MG63 (cell line): ENCODE data around the gene SGK1. TPM values are rescaled to one million over a fixed set of nuclear protein-coding genes. Genes with fewer than 3 reads are reported as not detected.

Source experiments
- DNase-seq: peaks from one replicate; pipeline ENCODE4 v3.0.0-alpha.2; 2020
- H3K27me3 ChIP-seq: fragments of 250-450 bp; sonication (Bioruptor Pico); 2 replicates; pipeline ENCODE4 v1.5.1; 2020; ENCODE audit warnings: mild to moderate bottlenecking, moderate library complexity
- H3K36me3 ChIP-seq: fragments of 250-450 bp; sonication (Bioruptor Pico); 2 replicates; pipeline ENCODE4 v1.5.1; 2020; ENCODE audit warnings: mild to moderate bottlenecking, moderate library complexity
- H3K4me3 ChIP-seq: fragments of 250-450 bp; sonication (Bioruptor Pico); 2 replicates; pipeline ENCODE4 v1.5.1; 2020; ENCODE audit warnings: mild to moderate bottlenecking, moderate library complexity
- H3K9me3 ChIP-seq: fragments of 250-450 bp; sonication (Bioruptor Pico); 2 replicates; pipeline ENCODE4 v1.5.1; 2020; ENCODE audit warnings: mild to moderate bottlenecking, moderate library complexity
- total RNA-seq: library from RNA; depleted of rRNA; stranded (reverse); fragments of >200 nt; shearing (Covaris generic); gene quantifications from 2 replicates; pipeline ENCODE4 v1.2.3, GENCODE V29; 2014; ENCODE audit warnings: low replicate concordance

The SGK1 gene
- total RNA-seq, 1 experiment from 2014 or later = 80.0 TPM

GRCh38 chr6:134165561-134166201 is 152.2 kb downstream of the SGK1 start:
- H3K36me3 ChIP-seq = peaks cover 19% of the 10 kb centered on the region
- H3K27me3 ChIP-seq = no peaks in the 10 kb centered on the region
- no peak overlapping the region for H3K4me3 ChIP-seq
- H3K9me3 ChIP-seq = no peaks in the 10 kb centered on the region
- no peak for DNase-seq

- Histone ChIP-seq H3K9me3 (no peaks in the 10 kb centered on the region), H3K4me3 (no peak overlapping the region), H3K36me3 (peaks cover 6% of the 10 kb centered on the region; the same call in 1 of the 2 replicates), H3K27me3 (no peaks in the 10 kb centered on the region)
- no peak for DNase-seq
These were observed 153.6 kb downstream of the SGK1 start for GRCh38 chr6:134164300-134164699.

GRCh38 chr6:134162932-134163331 is 155.0 kb downstream of the SGK1 start:
- no peaks in the 10 kb centered on the region for H3K27me3 ChIP-seq
- H3K4me3 ChIP-seq = no peak overlapping the region
- DNase-seq = no peak
- H3K36me3 ChIP-seq = no peaks in the 10 kb centered on the region
- no peaks in the 10 kb centered on the region for H3K9me3 ChIP-seq

GRCh38 chr6:134161041-134161440 is 156.9 kb downstream of the SGK1 start:
- no peak overlapping the region for H3K4me3 ChIP-seq
- DNase-seq = no peak
- H3K36me3 ChIP-seq = no peaks in the 10 kb centered on the region
- H3K27me3 ChIP-seq = no peaks in the 10 kb centered on the region
- H3K9me3 ChIP-seq = no peaks in the 10 kb centered on the region

- Histone ChIP-seq H3K4me3 (no peak overlapping the region), H3K9me3 (no peaks in the 10 kb centered on the region), H3K27me3 (no peaks in the 10 kb centered on the region), H3K36me3 (no peaks in the 10 kb centered on the region)
- DNase-seq = no peak
These were observed 165.0 kb downstream of the SGK1 start for GRCh38 chr6:134152767-134153485.

- Histone ChIP-seq H3K4me3 (no peak overlapping the region), H3K27me3 (no peaks in the 10 kb centered on the region), H3K36me3 (no peaks in the 10 kb centered on the region), H3K9me3 (no peaks in the 10 kb centered on the region)
- DNase-seq = no peak
These were observed 169.3 kb downstream of the SGK1 start for GRCh38 chr6:134148566-134148965.

GRCh38 chr6:134147034-134147533 is 170.8 kb downstream of the SGK1 start:
- Histone ChIP-seq H3K4me3 (no peak overlapping the region), H3K36me3 (no peaks in the 10 kb centered on the region), H3K9me3 (no peaks in the 10 kb centered on the region), H3K27me3 (no peaks in the 10 kb centered on the region)
- DNase-seq = no peak

GRCh38 chr6:134146268-134147033 is 171.5 kb downstream of the SGK1 start:
- Histone ChIP-seq H3K9me3 (no peaks in the 10 kb centered on the region), H3K4me3 (no peak overlapping the region), H3K36me3 (no peaks in the 10 kb centered on the region), H3K27me3 (no peaks in the 10 kb centered on the region)
- DNase-seq = no peak

GRCh38 chr6:134145786-134146185 is 172.1 kb downstream of the SGK1 start:
- H3K4me3 ChIP-seq = no peak overlapping the region
- H3K36me3 ChIP-seq = no peaks in the 10 kb centered on the region
- DNase-seq = peak; percentile 47
- no peaks in the 10 kb centered on the region for H3K9me3 ChIP-seq
- no peaks in the 10 kb centered on the region for H3K27me3 ChIP-seq

- no peak for DNase-seq
- no peaks in the 10 kb centered on the region for H3K9me3 ChIP-seq
- H3K4me3 ChIP-seq = no peak overlapping the region
- H3K27me3 ChIP-seq = no peaks in the 10 kb centered on the region
- H3K36me3 ChIP-seq = no peaks in the 10 kb centered on the region
These were observed 179.5 kb downstream of the SGK1 start for GRCh38 chr6:134138226-134138975.

GRCh38 chr6:134134654-134135053 is 183.3 kb downstream of the SGK1 start:
- H3K9me3 ChIP-seq = no peaks in the 10 kb centered on the region; the same call in 1 of the 2 replicates
- no peaks in the 10 kb centered on the region for H3K36me3 ChIP-seq
- no peak for DNase-seq
- no peaks in the 10 kb centered on the region for H3K27me3 ChIP-seq
- H3K4me3 ChIP-seq = no peak overlapping the region

GRCh38 chr6:134132494-134133141 is 185.3 kb downstream of the SGK1 start:
- Histone ChIP-seq H3K36me3 (no peaks in the 10 kb centered on the region), H3K9me3 (no peaks in the 10 kb centered on the region; the same call in 1 of the 2 replicates), H3K27me3 (no peaks in the 10 kb centered on the region), H3K4me3 (no peak overlapping the region)
- DNase-seq = no peak

- H3K4me3 ChIP-seq = no peak overlapping the region
- H3K36me3 ChIP-seq = no peaks in the 10 kb centered on the region
- no peak for DNase-seq
- H3K9me3 ChIP-seq = no peaks in the 10 kb centered on the region; the same call in 1 of the 2 replicates
- H3K27me3 ChIP-seq = no peaks in the 10 kb centered on the region
These were observed 186.3 kb downstream of the SGK1 start for GRCh38 chr6:134131530-134132139.

- no peaks in the 10 kb centered on the region for H3K27me3 ChIP-seq
- DNase-seq = no peak
- no peaks in the 10 kb centered on the region for H3K36me3 ChIP-seq
- no peaks in the 10 kb centered on the region; the same call in 1 of the 2 replicates for H3K9me3 ChIP-seq
- no peak overlapping the region for H3K4me3 ChIP-seq
These were observed 189.8 kb downstream of the SGK1 start for GRCh38 chr6:134128146-134128545.

GRCh38 chr6:134123666-134124208 is 194.2 kb downstream of the SGK1 start:
- H3K36me3 ChIP-seq = no peaks in the 10 kb centered on the region
- H3K27me3 ChIP-seq = no peaks in the 10 kb centered on the region
- no peak for DNase-seq
- no peak overlapping the region for H3K4me3 ChIP-seq
- no peaks in the 10 kb centered on the region for H3K9me3 ChIP-seq
